LNCaP clone FGC (cell line): ENCODE results near the gene ATL3.

Experiments used
- DNase-seq: peaks from one replicate; pipeline ENCODE4 v3.0.0-alpha.2; 2011; ENCODE audit warnings: low read depth
- H3K4me3 ChIP-seq: 2 replicates; pipeline ENCODE4 v1.5.1; 2011; ENCODE audit warnings: mild to moderate bottlenecking, low read depth, low read length, control low read depth
- TF ChIP-seq, protein P1 (sequence below): IDR thresholded peaks from 2 replicates; pipeline ENCODE4 v1.5.1; 2012; ENCODE audit warnings: mild to moderate bottlenecking; ENCODE audit not compliant: control insufficient read depth, insufficient read depth; ENCODE audit errors: extremely low read depth

ATL3 gene

DNA sequence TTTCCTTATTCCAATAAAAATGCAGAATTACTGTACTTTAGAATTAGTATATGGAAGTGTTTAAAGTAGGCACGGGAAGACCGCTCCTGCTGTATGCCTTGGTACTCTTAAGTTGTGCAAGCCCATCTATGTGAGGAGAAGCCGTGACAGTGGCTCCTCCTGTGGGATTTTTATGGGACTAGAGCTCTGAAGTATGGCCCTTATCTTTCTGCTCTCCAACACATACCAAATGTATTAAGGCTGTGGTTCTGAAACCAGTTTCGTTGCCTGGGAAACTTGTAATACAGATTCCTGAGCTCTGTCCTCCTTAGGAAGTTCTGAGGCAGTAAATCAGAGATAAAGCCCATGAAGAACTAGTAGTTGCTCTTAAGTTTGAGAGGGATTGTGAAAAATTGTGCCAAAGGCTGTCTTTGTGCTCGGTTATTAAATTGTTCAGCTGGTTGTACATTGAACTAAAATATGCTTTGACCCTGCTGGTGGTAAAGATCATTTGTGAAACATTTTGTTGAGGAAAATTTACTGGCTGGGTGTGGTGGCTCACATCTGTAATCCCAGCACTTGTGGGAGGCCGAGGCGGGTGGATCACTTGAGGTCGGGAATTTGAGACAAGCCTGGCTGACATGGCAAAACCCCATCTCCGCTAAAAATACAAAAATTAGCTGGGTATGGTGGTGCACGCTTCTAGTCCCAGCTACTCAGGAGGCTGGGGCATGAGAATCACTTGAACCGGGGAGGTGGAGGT lies 39.5 kb upstream of the ATL3 start:
- H3K4me3 ChIP-seq, result no peak overlapping the region
- DNase-seq, result no peak
- TF ChIP-seq, protein P1, sequence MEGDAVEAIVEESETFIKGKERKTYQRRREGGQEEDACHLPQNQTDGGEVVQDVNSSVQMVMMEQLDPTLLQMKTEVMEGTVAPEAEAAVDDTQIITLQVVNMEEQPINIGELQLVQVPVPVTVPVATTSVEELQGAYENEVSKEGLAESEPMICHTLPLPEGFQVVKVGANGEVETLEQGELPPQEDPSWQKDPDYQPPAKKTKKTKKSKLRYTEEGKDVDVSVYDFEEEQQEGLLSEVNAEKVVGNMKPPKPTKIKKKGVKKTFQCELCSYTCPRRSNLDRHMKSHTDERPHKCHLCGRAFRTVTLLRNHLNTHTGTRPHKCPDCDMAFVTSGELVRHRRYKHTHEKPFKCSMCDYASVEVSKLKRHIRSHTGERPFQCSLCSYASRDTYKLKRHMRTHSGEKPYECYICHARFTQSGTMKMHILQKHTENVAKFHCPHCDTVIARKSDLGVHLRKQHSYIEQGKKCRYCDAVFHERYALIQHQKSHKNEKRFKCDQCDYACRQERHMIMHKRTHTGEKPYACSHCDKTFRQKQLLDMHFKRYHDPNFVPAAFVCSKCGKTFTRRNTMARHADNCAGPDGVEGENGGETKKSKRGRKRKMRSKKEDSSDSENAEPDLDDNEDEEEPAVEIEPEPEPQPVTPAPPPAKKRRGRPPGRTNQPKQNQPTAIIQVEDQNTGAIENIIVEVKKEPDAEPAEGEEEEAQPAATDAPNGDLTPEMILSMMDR, result no peak

DNA sequence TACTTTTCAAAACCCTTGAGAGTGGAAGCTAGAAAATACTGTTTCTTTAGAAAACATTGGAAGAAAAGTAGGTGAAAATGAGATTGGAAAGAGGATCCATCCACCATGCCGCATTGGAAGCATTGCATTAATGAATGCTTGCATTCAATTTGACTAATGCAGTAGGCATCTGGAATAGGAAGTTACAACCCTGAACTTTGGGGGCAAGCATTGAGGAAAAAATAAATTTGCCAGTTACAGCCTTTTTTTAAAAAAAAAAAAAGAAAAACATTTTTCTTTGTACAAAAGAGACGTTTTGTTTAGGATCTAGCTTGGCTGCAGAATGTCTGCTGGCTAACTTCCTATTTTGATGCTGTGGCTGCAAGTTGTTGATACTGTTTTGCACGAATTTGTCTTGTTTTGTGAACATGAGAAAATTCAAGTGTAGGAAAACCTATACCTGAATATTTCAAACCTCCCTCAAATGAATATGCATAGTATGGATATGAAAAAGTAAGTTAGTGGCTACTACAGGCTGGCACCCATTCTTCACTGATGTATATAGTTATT lies 38.2 kb upstream of the ATL3 start:
- no peak for DNase-seq
- TF ChIP-seq, protein P1, result no peak
- H3K4me3 ChIP-seq, result no peak overlapping the region

DNA sequence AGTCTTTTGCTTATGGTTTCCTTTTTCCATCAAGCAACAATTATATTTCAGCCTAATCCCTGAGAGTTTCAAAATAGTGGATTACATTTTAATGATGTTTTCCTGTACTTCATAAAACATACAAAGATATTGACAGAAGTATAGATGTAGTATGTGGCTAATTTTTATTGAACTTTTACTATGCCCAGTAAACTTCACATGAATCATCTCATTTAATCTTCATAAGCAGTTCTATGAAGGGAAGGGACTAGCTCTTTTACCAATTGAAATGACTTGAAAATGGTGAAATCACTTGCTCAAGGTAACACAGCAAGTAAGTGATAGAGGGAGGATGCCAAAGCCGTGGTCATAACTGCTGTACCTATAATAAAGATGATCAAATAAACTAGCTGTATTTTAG lies 37.6 kb upstream of the ATL3 start:
- H3K4me3 ChIP-seq, result no peak overlapping the region
- TF ChIP-seq, protein P1, result no peak
- DNase-seq, result no peak

DNA sequence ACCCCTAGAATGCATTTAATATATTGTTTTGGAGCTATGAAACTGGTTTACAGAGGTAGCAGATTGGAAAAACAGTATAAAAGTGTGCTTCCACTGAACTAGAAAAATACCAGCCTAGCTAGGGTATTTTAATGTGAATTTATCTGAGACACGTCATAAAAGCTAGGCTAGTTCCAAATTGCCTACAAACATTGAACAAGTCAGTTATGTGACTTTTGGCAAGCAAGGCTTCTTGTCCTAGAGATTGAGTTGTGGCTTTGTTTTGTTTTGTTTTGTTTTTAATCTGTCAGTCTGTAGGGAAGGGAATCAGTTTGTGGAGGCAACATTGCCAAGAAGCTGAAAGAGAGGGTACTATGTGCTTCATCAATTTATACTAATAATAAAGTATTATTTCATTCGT lies 34.4 kb upstream of the ATL3 start:
- TF ChIP-seq, protein P1, result no peak
- DNase-seq, result no peak
- H3K4me3 ChIP-seq, result no peak overlapping the region

DNA sequence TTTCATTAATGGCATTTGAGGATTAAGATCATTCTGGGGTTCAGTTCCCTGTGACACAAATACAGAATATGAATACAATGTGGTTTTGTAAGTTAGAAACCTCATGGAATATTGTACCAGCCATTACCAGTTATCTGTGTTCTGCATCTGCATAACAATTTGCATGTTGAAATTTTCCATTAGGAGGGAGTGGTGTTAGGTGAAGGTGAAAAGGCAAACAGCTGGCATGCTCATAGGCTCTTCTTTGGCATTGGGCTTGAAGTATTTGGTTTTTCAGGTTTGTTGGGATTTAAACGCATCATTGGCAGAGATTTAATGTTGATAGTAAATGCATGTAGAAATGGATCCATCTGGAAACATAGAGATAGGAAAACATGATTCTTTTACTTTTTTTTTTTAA lies 28.7 kb upstream of the ATL3 start:
- 0 out of 2 replicates have a peak overlapping the region, but pooled peaks have one; percentile 19 for H3K4me3 ChIP-seq
- peak; percentile 87 for DNase-seq
- TF ChIP-seq, protein P1, result no peak

DNA sequence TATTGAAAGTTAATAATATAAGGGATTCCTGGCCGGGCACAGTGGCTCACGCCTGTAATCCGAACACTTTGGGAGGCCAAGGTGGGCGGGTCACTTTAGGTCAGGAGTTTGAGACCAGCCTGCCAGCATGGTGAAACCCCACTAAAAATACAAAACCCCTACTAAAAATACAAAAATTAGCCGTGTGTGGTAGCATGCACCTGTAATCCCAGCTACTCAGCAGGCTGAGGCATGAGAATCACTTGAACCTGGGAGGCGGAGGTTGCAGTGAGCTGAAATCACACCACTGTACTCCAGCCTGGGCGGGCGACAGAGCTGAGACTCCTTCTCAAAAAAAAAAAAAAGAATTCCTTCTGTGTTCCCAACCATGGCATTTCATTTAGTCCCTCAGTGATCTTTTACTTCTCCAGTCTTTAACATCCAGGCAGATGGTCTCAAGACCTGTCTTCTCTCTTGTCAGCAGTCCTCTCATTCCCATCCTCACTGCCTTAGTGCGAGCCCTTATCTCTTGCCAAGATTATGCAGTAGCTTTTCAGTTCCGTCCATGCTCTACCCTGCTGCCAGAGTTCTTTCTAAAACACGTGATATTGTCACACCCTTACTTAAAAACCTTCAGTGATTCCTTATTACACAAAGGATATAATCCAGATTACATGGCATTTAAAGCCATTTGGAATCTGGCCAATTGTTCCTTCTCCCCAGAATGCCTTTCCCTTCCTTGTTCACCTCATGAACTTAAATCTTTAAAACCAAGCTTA lies 28.0 kb upstream of the ATL3 start:
- H3K4me3 ChIP-seq, result no peak overlapping the region
- TF ChIP-seq, protein P1, result no peak
- DNase-seq, result no peak
